HEK293 (cell line): ENCODE data around the gene ZNF593.

Experiments used
- CTCF ChIA-PET: fragments of 350-600 bp; formaldehyde crosslinking; extraction: SDS; loops from one replicate; lab custom pipeline; 2021; ENCODE audit warnings: antibody characterized with exemption; lab: Yijun Ruan, JAX
- POLR2A ChIA-PET: fragments of 300-600 bp; formaldehyde crosslinking; extraction: SDS; loops from one replicate; lab custom pipeline; 2020; ENCODE audit warnings: antibody characterized with exemption, inconsistent platforms; lab: Yijun Ruan, JAX
- H3K27ac ChIP-seq: fragments of 200-500 bp; sonication (Bioruptor generic); 2 replicates; pipeline ENCODE4 v1.5.1; 2014; ENCODE audit warnings: low read depth, low read length, control low read depth, inconsistent platforms; ENCODE audit errors: extremely low read depth
- H3K36me3 ChIP-seq, 2 experiments: fragments of 200-500 bp in 1 of 2; sonication (Bioruptor generic) in 1 of 2; 1 replicate in 1 of 2; 2 replicates in 1 of 2; pipeline ENCODE4 v1.5.1; 2014 to 2017; ENCODE audit warnings: inconsistent platforms in 2 of 2, low read length in 2 of 2; ENCODE audit not compliant: control insufficient read depth in 2 of 2, insufficient read depth in 1 of 2
- H3K4me1 ChIP-seq: fragments of 200-500 bp; sonication (Bioruptor generic); 2 replicates; pipeline ENCODE4 v1.5.1; 2014; ENCODE audit warnings: mild to moderate bottlenecking, low read length, inconsistent platforms; ENCODE audit not compliant: control insufficient read depth, insufficient read depth
- H3K4me3 ChIP-seq: 2 replicates; pipeline ENCODE4 v1.5.1; 2011; ENCODE audit warnings: low read depth, mild to moderate bottlenecking, control low read depth, low read length, moderate library complexity
- H3K9me3 ChIP-seq: fragments of 200-500 bp; sonication (Bioruptor generic); 2 replicates; pipeline ENCODE4 v1.5.1; 2014; ENCODE audit warnings: low read depth, low read length, inconsistent platforms; ENCODE audit not compliant: control insufficient read depth, insufficient read depth
- KLF7 ChIP-seq: fragments of 450-650 bp; formaldehyde crosslinking; IDR thresholded peaks from 2 replicates; pipeline ENCODE4 v1.5.1; 2016; ENCODE audit warnings: missing biosample characterization, missing genetic modification characterization, borderline replicate concordance
- REPIN1 ChIP-seq: fragments of 450-650 bp; formaldehyde crosslinking; IDR thresholded peaks from 2 replicates; pipeline ENCODE4 v1.5.1; 2017; ENCODE audit warnings: missing biosample characterization, missing genetic modification characterization, low read depth
- WT1 ChIP-seq: fragments of 450-650 bp; formaldehyde crosslinking; IDR thresholded peaks from 2 replicates; pipeline ENCODE4 v1.5.1; 2016; ENCODE audit warnings: missing biosample characterization, missing genetic modification characterization
- ZBTB17 ChIP-seq: fragments of 450-650 bp; formaldehyde crosslinking; IDR thresholded peaks from 2 replicates; pipeline ENCODE4 v1.5.1; 2016; ENCODE audit warnings: missing biosample characterization, missing genetic modification characterization
- ZNF133 ChIP-seq: fragments of 450-650 bp; formaldehyde crosslinking; IDR thresholded peaks from 2 replicates; pipeline ENCODE4 v1.5.1; 2016; ENCODE audit warnings: missing biosample characterization, missing genetic modification characterization
- ZNF202 ChIP-seq: fragments of 450-650 bp; formaldehyde crosslinking; IDR thresholded peaks from 2 replicates; pipeline ENCODE4 v1.5.1; 2016; ENCODE audit warnings: missing biosample characterization, missing genetic modification characterization, borderline replicate concordance
- ZNF211 ChIP-seq: fragments of 450-650 bp; formaldehyde crosslinking; IDR thresholded peaks from 2 replicates; pipeline ENCODE4 v1.5.1; 2016; ENCODE audit warnings: low read depth, missing biosample characterization, missing genetic modification characterization
- ZNF707 ChIP-seq: fragments of 450-650 bp; formaldehyde crosslinking; IDR thresholded peaks from 2 replicates; pipeline ENCODE4 v1.5.1; 2016; ENCODE audit warnings: missing biosample characterization, missing genetic modification characterization
- ZNF768 ChIP-seq: fragments of 450-650 bp; formaldehyde crosslinking; IDR thresholded peaks from 2 replicates; pipeline ENCODE4 v1.5.1; 2018; ENCODE audit warnings: missing biosample characterization, mild to moderate bottlenecking, missing genetic modification characterization
- ZNF792 ChIP-seq: fragments of 450-650 bp; formaldehyde crosslinking; IDR thresholded peaks from 2 replicates; pipeline ENCODE4 v1.5.1; 2016; ENCODE audit warnings: missing biosample characterization, missing genetic modification characterization
- TF ChIP-seq, protein P1 (sequence below): fragments of 450-650 bp; formaldehyde crosslinking; IDR thresholded peaks from 2 replicates; pipeline ENCODE4 v1.5.1; 2016; ENCODE audit warnings: missing biosample characterization, missing genetic modification characterization
- TF ChIP-seq, protein P2 (sequence below): fragments of 450-650 bp; formaldehyde crosslinking; IDR thresholded peaks from 2 replicates; pipeline ENCODE4 v1.5.1; 2016; ENCODE audit warnings: missing biosample characterization, missing genetic modification characterization, low read depth
- TF ChIP-seq, protein P3 (sequence below): fragments of 450-650 bp; formaldehyde crosslinking; IDR thresholded peaks from 2 replicates; pipeline ENCODE4 v1.5.1; 2016; ENCODE audit warnings: missing biosample characterization, missing genetic modification characterization

ZNF593 gene

DNA sequence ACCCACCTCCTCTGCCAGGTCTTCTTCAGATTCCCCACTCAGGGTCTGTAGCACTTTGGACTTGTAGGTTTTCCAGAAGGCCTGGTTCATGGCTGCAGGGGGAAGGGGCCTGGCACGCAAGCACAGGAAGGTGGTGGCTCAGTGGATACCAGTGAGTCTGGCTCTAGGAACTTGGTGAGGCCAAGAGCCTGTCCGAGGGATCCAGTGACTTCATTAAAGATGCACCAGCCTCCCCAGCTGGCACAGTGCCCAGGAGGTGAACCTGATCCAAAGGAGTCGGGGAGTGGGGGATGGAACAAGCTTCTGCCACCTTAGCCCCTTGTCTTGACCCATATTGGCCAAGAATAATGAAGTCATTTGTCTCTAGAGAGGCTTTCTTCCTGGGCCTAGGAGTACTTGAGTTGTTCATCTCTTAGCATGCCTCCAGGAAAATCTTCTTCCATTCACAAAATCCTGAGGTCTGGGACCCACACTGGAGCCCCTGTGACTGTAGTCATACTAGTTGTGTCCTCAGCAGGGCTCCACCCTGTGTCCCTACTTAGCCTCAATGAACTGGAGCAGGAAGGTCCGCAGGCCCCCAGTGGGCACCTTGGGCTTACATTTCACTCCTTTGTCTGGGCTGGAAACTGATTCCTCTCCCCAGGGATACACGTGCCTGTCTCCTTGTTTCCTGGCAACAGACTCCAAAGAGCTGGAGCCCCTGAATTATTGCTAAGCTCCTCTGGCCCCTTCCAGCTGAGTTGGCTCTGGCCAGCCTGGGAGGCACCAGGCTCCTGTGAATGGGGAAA is 1.1 kb upstream of the ZNF593 start, which contains the start of gene C1orf232 (continued):
- TF ChIP-seq ZNF202 (tag by site-specific recombination) (no peak), WT1 (tag by site-specific recombination) (no peak), ZNF133 (no peak), ZNF211 (no peak), ZNF768 (no peak)

DNA sequence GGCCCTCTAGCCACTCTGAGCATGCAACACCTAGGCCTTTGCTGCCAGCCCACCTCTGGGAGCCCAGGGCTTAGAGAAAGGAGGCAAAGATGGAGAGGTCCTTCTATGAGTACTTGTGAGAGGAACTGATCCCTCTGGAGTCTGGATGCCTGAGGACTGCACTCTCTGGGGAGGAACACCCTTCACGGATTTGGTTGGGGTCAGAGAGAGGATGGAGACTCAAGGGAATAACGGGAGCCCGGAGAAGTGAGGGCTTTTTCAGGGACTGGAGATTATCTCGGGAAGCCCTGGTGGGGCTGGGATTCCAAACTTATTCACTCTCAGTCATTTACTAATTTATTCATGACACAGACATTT is 532 bp upstream of the ZNF593 start:
- TF ChIP-seq, protein P1, sequence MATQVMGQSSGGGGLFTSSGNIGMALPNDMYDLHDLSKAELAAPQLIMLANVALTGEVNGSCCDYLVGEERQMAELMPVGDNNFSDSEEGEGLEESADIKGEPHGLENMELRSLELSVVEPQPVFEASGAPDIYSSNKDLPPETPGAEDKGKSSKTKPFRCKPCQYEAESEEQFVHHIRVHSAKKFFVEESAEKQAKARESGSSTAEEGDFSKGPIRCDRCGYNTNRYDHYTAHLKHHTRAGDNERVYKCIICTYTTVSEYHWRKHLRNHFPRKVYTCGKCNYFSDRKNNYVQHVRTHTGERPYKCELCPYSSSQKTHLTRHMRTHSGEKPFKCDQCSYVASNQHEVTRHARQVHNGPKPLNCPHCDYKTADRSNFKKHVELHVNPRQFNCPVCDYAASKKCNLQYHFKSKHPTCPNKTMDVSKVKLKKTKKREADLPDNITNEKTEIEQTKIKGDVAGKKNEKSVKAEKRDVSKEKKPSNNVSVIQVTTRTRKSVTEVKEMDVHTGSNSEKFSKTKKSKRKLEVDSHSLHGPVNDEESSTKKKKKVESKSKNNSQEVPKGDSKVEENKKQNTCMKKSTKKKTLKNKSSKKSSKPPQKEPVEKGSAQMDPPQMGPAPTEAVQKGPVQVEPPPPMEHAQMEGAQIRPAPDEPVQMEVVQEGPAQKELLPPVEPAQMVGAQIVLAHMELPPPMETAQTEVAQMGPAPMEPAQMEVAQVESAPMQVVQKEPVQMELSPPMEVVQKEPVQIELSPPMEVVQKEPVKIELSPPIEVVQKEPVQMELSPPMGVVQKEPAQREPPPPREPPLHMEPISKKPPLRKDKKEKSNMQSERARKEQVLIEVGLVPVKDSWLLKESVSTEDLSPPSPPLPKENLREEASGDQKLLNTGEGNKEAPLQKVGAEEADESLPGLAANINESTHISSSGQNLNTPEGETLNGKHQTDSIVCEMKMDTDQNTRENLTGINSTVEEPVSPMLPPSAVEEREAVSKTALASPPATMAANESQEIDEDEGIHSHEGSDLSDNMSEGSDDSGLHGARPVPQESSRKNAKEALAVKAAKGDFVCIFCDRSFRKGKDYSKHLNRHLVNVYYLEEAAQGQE (tag by site-specific recombination), result no peak
- no peak for TF ChIP-seq ZBTB17 (tag by site-specific recombination)
- Histone ChIP-seq H3K4me3 (no peak overlapping the region), H3K9me3 (no peaks in the 10 kb centered on the region), H3K36me3 (peaks cover 0 to 10% of the 10 kb centered on the region in 2 experiments; a peak in 1 of 3 replicates), H3K4me1 (peaks cover 7% of the 10 kb centered on the region; the same call in 1 of the 2 replicates), H3K27ac (no peak overlapping the region)
- CTCF ChIA-PET, result interaction anchor here (0.5 to 2.0 kb wide), 22 partner anchors 8 to 1247 kb away, joined by 3 to 16 read pairs (median 4); partner anchors contain the start of gene CEP85
- POLR2A ChIA-PET, result interaction anchor here (0.6 to 2.9 kb wide), 6 partner anchors 8 to 65 kb away, joined by 3 to 23 read pairs (median 4); partner anchors contain the start of gene CEP85

DNA sequence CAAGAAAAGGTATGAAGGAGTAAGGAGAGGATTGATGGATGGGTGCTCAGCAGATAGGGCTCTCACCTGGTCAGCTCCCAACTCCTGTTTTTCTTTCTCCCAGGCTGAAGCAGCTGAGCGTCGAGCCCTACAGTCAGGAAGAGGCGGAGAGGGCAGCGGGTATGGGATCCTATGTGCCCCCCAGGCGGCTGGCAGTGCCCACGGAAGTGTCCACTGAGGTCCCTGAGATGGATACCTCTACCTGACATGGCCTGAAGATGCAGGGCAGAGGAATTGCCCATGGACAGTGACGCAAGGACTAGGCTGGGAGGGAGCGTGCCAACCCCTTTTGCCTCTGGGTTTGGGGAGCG is 739 bp downstream of the ZNF593 start:
- Histone ChIP-seq H3K4me3 (peak overlapping the region; percentile 68), H3K9me3 (no peaks in the 10 kb centered on the region), H3K27ac (no peak overlapping the region; the same call in 1 of the 2 replicates), H3K4me1 (peaks cover 7% of the 10 kb centered on the region; the same call in 1 of the 2 replicates), H3K36me3 (peaks cover 0 to 10% of the 10 kb centered on the region in 2 experiments; a peak in 1 of 3 replicates)
- ChIA-PET CTCF (interaction anchor here (0.6 to 2.0 kb wide), 15 partner anchors 8 to 1211 kb away, joined by 3 to 16 read pairs (median 3); partner anchors contain the start of gene CEP85), POLR2A (interaction anchor here (0.6 to 2.9 kb wide), 4 partner anchors 32 to 259 kb away, joined by 3 to 23 read pairs (median 4); partner anchors contain the start of gene CEP85)
- TF ChIP-seq KLF7 (tag by site-specific recombination) (no peak), ZNF792 (tag by site-specific recombination) (no peak), ZNF707 (no peak), ZBTB17 (tag by site-specific recombination) (peak; percentile 95), REPIN1 (tag by site-specific recombination) (no peak)
- TF ChIP-seq, protein P2, sequence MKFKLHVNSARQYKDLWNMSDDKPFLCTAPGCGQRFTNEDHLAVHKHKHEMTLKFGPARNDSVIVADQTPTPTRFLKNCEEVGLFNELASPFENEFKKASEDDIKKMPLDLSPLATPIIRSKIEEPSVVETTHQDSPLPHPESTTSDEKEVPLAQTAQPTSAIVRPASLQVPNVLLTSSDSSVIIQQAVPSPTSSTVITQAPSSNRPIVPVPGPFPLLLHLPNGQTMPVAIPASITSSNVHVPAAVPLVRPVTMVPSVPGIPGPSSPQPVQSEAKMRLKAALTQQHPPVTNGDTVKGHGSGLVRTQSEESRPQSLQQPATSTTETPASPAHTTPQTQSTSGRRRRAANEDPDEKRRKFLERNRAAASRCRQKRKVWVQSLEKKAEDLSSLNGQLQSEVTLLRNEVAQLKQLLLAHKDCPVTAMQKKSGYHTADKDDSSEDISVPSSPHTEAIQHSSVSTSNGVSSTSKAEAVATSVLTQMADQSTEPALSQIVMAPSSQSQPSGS, result no peak
- TF ChIP-seq, protein P3, sequence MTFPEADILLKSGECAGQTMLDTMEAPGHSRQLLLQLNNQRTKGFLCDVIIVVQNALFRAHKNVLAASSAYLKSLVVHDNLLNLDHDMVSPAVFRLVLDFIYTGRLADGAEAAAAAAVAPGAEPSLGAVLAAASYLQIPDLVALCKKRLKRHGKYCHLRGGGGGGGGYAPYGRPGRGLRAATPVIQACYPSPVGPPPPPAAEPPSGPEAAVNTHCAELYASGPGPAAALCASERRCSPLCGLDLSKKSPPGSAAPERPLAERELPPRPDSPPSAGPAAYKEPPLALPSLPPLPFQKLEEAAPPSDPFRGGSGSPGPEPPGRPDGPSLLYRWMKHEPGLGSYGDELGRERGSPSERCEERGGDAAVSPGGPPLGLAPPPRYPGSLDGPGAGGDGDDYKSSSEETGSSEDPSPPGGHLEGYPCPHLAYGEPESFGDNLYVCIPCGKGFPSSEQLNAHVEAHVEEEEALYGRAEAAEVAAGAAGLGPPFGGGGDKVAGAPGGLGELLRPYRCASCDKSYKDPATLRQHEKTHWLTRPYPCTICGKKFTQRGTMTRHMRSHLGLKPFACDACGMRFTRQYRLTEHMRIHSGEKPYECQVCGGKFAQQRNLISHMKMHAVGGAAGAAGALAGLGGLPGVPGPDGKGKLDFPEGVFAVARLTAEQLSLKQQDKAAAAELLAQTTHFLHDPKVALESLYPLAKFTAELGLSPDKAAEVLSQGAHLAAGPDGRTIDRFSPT (tag by site-specific recombination), result peak; percentile 60
